Neuronal stem cell (in vitro differentiated cells): ENCODE measurements around the gene PIGR.

Experiments
- DNase-seq: peaks from one replicate; pipeline ENCODE4 v3.0.0-alpha.2; 2013; ENCODE audit warnings: low spot score
- H2AFZ ChIP-seq: one replicate; pipeline ENCODE4 v1.6.1; 2013; ENCODE audit warnings: mild to moderate bottlenecking, low read length, inconsistent platforms
- H2AK5ac ChIP-seq: 2 replicates; pipeline ENCODE4 v1.6.1; 2013; ENCODE audit warnings: low read depth, mild to moderate bottlenecking, inconsistent platforms, low read length, moderate library complexity, mixed read lengths
- H2BK120ac ChIP-seq: 2 replicates; pipeline ENCODE4 v1.6.1; 2013; ENCODE audit warnings: low read depth, mild to moderate bottlenecking, inconsistent platforms, low read length, moderate library complexity, mixed read lengths
- H2BK12ac ChIP-seq: one replicate; pipeline ENCODE4 v1.6.1; 2013; ENCODE audit warnings: low read length, inconsistent platforms
- H2BK15ac ChIP-seq: 2 replicates; pipeline ENCODE4 v1.6.1; 2013; ENCODE audit warnings: mild to moderate bottlenecking, low read length, inconsistent platforms, mixed read lengths
- H2BK5ac ChIP-seq: one replicate; pipeline ENCODE4 v1.6.1; 2013; ENCODE audit warnings: inconsistent platforms, mild to moderate bottlenecking, low read length, moderate library complexity
- H3K14ac ChIP-seq: one replicate; pipeline ENCODE4 v1.6.1; 2013; ENCODE audit warnings: low read length, inconsistent platforms
- H3K18ac ChIP-seq: 2 replicates; pipeline ENCODE4 v1.6.1; 2013; ENCODE audit warnings: low read length, inconsistent platforms
- H3K23ac ChIP-seq: 2 replicates; pipeline ENCODE4 v1.6.1; 2013; ENCODE audit warnings: low read depth, mild to moderate bottlenecking, mixed read lengths, low read length, inconsistent platforms; ENCODE audit not compliant: poor library complexity
- H3K27ac ChIP-seq: replicated peaks from 3 replicates; pipeline ENCODE4 v1.5.1; 2013; ENCODE audit warnings: low read length, inconsistent platforms
- H3K27me3 ChIP-seq, 3 experiments: 2 replicates each; pipeline ENCODE4 v1.6.1; 2013; ENCODE audit warnings: low read length in 3 of 3, mild to moderate bottlenecking in 2 of 3, inconsistent platforms in 1 of 3, low read depth in 1 of 3, mixed read lengths in 1 of 3, moderate library complexity in 1 of 3; ENCODE audit not compliant: control insufficient read depth in 3 of 3, insufficient read depth in 3 of 3
- H3K36me3 ChIP-seq, 2 donors: replicated peaks in 1 of 2; 2 replicates each; pipeline ENCODE4 v1.6.1; 2013; ENCODE audit warnings: low read length in 2 of 2; ENCODE audit not compliant: control insufficient read depth in 2 of 2, insufficient read depth in 2 of 2
- H3K4ac ChIP-seq: 2 replicates; pipeline ENCODE4 v1.6.1; 2013; ENCODE audit warnings: inconsistent platforms, mild to moderate bottlenecking, low read length, moderate library complexity
- H3K4me1 ChIP-seq, 2 donors: 1 replicate in 1 of 2; 2 replicates in 1 of 2; pipeline ENCODE4 v1.6.1; 2013; ENCODE audit warnings: low read length in 2 of 2, low read depth in 1 of 2; ENCODE audit not compliant: control insufficient read depth in 2 of 2, insufficient read depth in 1 of 2
- H3K4me2 ChIP-seq: one replicate; pipeline ENCODE4 v1.6.1; 2013; ENCODE audit warnings: mild to moderate bottlenecking, low read length, inconsistent platforms; ENCODE audit not compliant: insufficient read depth, poor library complexity, severe bottlenecking
- H3K4me3 ChIP-seq, 2 donors: 2 replicates each; pipeline ENCODE4 v1.5.1; 2013; ENCODE audit warnings: low read length in 2 of 2, mild to moderate bottlenecking in 2 of 2, inconsistent platforms in 1 of 2, moderate library complexity in 1 of 2
- H3K79me1 ChIP-seq: one replicate; pipeline ENCODE4 v1.6.1; 2013; ENCODE audit warnings: low read depth, mild to moderate bottlenecking, inconsistent platforms, low read length, moderate library complexity
- H3K9ac ChIP-seq: one replicate; pipeline ENCODE4 v1.6.1; 2013; ENCODE audit warnings: mild to moderate bottlenecking, low read depth, low read length, inconsistent platforms; ENCODE audit not compliant: poor library complexity
- H3K9me3 ChIP-seq, 2 donors: replicated peaks in 1 of 2; 2 replicates each; pipeline versions ENCODE3 to v1.6.1; 2013; ENCODE audit warnings: low read length in 2 of 2, mild to moderate bottlenecking in 2 of 2, inconsistent platforms in 1 of 2, low read depth in 1 of 2, mixed read lengths in 1 of 2, moderate library complexity in 1 of 2; ENCODE audit not compliant: control insufficient read depth in 2 of 2, insufficient read depth in 1 of 2
- H4K8ac ChIP-seq: one replicate; pipeline ENCODE4 v1.6.1; 2013; ENCODE audit warnings: low read depth, mild to moderate bottlenecking, inconsistent platforms, low read length, moderate library complexity
- H4K91ac ChIP-seq: one replicate; pipeline ENCODE4 v1.6.1; 2013; ENCODE audit warnings: low read length, low read depth, mild to moderate bottlenecking, inconsistent platforms; ENCODE audit not compliant: poor library complexity
- WGBS, 2 donors: extraction: QIAGEN DNeasy Blood & Tissue Kit; methylation state at CpG; one replicate each; pipeline ENCODE4 v1.1.7; 2013; ENCODE audit warnings: missing lambda C conversion rate in 2 of 2, mixed read lengths in 1 of 2; ENCODE audit not compliant: insufficient read length in 2 of 2, insufficient replicate concordance in 1 of 2; ENCODE audit errors: extremely low coverage in 2 of 2; 5-methylcytosine and 5-hydroxymethylcytosine counted together

PIGR gene

GRCh38 chr1:206965781-206966180 is 19.5 kb upstream of the PIGR start:
- H3K14ac ChIP-seq, result no peak overlapping the region

GRCh38 chr1:206963740-206964139 is 17.5 kb upstream of the PIGR start:
- Histone ChIP-seq H2BK15ac (no peak overlapping the region), H3K23ac (no peak overlapping the region), H3K4me1 (no peaks in the 10 kb centered on the region), H2BK120ac (no peak overlapping the region), H3K14ac (no peak overlapping the region), H4K8ac (no peak overlapping the region), H3K36me3 (no peaks in the 10 kb centered on the region), H3K27me3 (peaks cover 0 to 3% (median 0%) of the 10 kb centered on the region in 3 experiments), H3K4ac (no peak overlapping the region), H3K9ac (no peak overlapping the region), H3K4me3 (no peak overlapping the region), H3K79me1 (no peaks in the 10 kb centered on the region), H2BK12ac (no peak overlapping the region), H2AFZ (no peak overlapping the region), H2AK5ac (no peak overlapping the region), H3K27ac (no peak overlapping the region), H3K9me3 (no peaks in the 10 kb centered on the region), H2BK5ac (no peak overlapping the region), H3K18ac (no peak overlapping the region), H3K4me2 (no peak overlapping the region), H4K91ac (no peak overlapping the region)
- no CpG with 5 or more reads among the region's 1 CpG for WGBS, 2 donors
- no peak for DNase-seq

More at GRCh38 chr1:206965781-206966180, 19.5 kb upstream of the PIGR start:
- H3K18ac ChIP-seq, result no peak overlapping the region
- no peaks in the 10 kb centered on the region for H3K79me1 ChIP-seq
- no peak overlapping the region for H2AFZ ChIP-seq
- peaks cover 0 to 3% (median 0%) of the 10 kb centered on the region in 3 experiments for H3K27me3 ChIP-seq
- H3K4ac ChIP-seq, result no peak overlapping the region
- no peak for DNase-seq
- no peak overlapping the region for H3K27ac ChIP-seq
- H3K4me2 ChIP-seq, result no peak overlapping the region
- no peak overlapping the region for H3K9ac ChIP-seq
- H2BK15ac ChIP-seq, result no peak overlapping the region
- WGBS, 2 donors, result no CpG with 5 or more reads among the region's 2 CpGs
- no peak overlapping the region for H2BK5ac ChIP-seq
- H3K4me1 ChIP-seq, result no peaks in the 10 kb centered on the region
- no peak overlapping the region for H3K4me3 ChIP-seq
- H2BK12ac ChIP-seq, result no peak overlapping the region
- H2BK120ac ChIP-seq, result no peak overlapping the region
- no peak overlapping the region for H4K8ac ChIP-seq
- H4K91ac ChIP-seq, result no peak overlapping the region
- no peak overlapping the region for H3K23ac ChIP-seq
- no peaks in the 10 kb centered on the region for H3K36me3 ChIP-seq
- no peaks in the 10 kb centered on the region for H3K9me3 ChIP-seq
- H2AK5ac ChIP-seq, result no peak overlapping the region

GRCh38 chr1:206963119-206963712 is 16.9 kb upstream of the PIGR start:
- H3K14ac ChIP-seq, result no peak overlapping the region
- no peak overlapping the region for H4K91ac ChIP-seq
- no peak overlapping the region for H3K4ac ChIP-seq
- no peak overlapping the region for H3K4me2 ChIP-seq
- no peak overlapping the region for H4K8ac ChIP-seq
- no peak overlapping the region for H3K18ac ChIP-seq
- H2BK120ac ChIP-seq, result no peak overlapping the region
- no peak overlapping the region for H2AFZ ChIP-seq
- H3K23ac ChIP-seq, result no peak overlapping the region
- no CpG with 5 or more reads among the region's 5 CpGs for WGBS, 2 donors
- H2BK5ac ChIP-seq, result no peak overlapping the region
- no peaks in the 10 kb centered on the region for H3K79me1 ChIP-seq
- peaks cover 0 to 3% (median 0%) of the 10 kb centered on the region in 3 experiments for H3K27me3 ChIP-seq
- H3K9ac ChIP-seq, result no peak overlapping the region
- no peaks in the 10 kb centered on the region for H3K36me3 ChIP-seq
- H3K9me3 ChIP-seq, result no peaks in the 10 kb centered on the region
- H3K4me3 ChIP-seq, result no peak overlapping the region
- no peak overlapping the region for H3K27ac ChIP-seq
- no peak overlapping the region for H2AK5ac ChIP-seq
- no peak overlapping the region for H2BK12ac ChIP-seq
- no peaks in the 10 kb centered on the region for H3K4me1 ChIP-seq
- no peak overlapping the region for H2BK15ac ChIP-seq
- DNase-seq, result no peak

GRCh38 chr1:206962272-206962671 is 16.0 kb upstream of the PIGR start:
- H2BK12ac ChIP-seq, result no peak overlapping the region
- no peak overlapping the region for H2BK5ac ChIP-seq
- no peak overlapping the region for H3K18ac ChIP-seq
- H4K8ac ChIP-seq, result no peak overlapping the region
- H2AK5ac ChIP-seq, result no peak overlapping the region
- H3K9me3 ChIP-seq, result no peaks in the 10 kb centered on the region
- H2BK15ac ChIP-seq, result no peak overlapping the region
- peaks cover 0 to 3% (median 0%) of the 10 kb centered on the region in 3 experiments for H3K27me3 ChIP-seq
- no peak overlapping the region for H3K4me3 ChIP-seq
- no peak overlapping the region for H2AFZ ChIP-seq
- H3K27ac ChIP-seq, result no peak overlapping the region
- no peak overlapping the region for H3K14ac ChIP-seq
- no peaks in the 10 kb centered on the region for H3K36me3 ChIP-seq
- no peaks in the 10 kb centered on the region for H3K4me1 ChIP-seq
- H3K9ac ChIP-seq, result no peak overlapping the region
- WGBS, 2 donors, result no CpG with 5 or more reads among the region's 7 CpGs
- no peak overlapping the region for H3K4ac ChIP-seq
- no peak overlapping the region for H4K91ac ChIP-seq
- H3K4me2 ChIP-seq, result no peak overlapping the region
- no peak overlapping the region for H3K23ac ChIP-seq
- DNase-seq, result no peak
- H3K79me1 ChIP-seq, result no peaks in the 10 kb centered on the region
- H2BK120ac ChIP-seq, result no peak overlapping the region
